OCI-LY1 (cell line): ENCODE results near the gene ZNF669.

Experiments used
- H2AFZ ChIP-seq: fragments of 200-600 bp; sonication (generic), shearing (Covaris generic); 2 replicates; pipeline ENCODE4 v1.6.0; 2014; ENCODE audit warnings: antibody characterized with exemption, mild to moderate bottlenecking, low read length
- H3F3A ChIP-seq: fragments of 200-600 bp; sonication (generic), shearing (Covaris generic); 2 replicates; pipeline ENCODE4 v1.6.0; 2014; ENCODE audit warnings: mild to moderate bottlenecking, antibody characterized with exemption, low read length, moderate library complexity; ENCODE audit not compliant: insufficient read depth
- H3K27ac ChIP-seq: fragments of 200-600 bp; sonication (generic); 2 replicates; pipeline ENCODE4 v1.5.1; 2014; ENCODE audit warnings: low read length, mixed run types, mild to moderate bottlenecking, low read depth; ENCODE audit not compliant: poor library complexity, severe bottlenecking
- H3K27me3 ChIP-seq: fragments of 200-600 bp; sonication (generic); 2 replicates; pipeline ENCODE4 v1.6.0; 2014; ENCODE audit warnings: antibody characterized with exemption, mild to moderate bottlenecking, low read length, moderate library complexity; ENCODE audit not compliant: insufficient read depth
- H3K36me3 ChIP-seq: fragments of 200-600 bp; sonication (generic); 2 replicates; pipeline ENCODE4 v1.6.1; 2014; ENCODE audit warnings: mild to moderate bottlenecking, antibody characterized with exemption, low read length, moderate library complexity, mixed read lengths; ENCODE audit not compliant: insufficient read depth
- H3K4me1 ChIP-seq: fragments of 200-600 bp; sonication (generic); 2 replicates; pipeline ENCODE4 v1.5.1; 2014; ENCODE audit warnings: mild to moderate bottlenecking, low read length, moderate library complexity; ENCODE audit not compliant: insufficient read depth, severe bottlenecking
- H3K4me2 ChIP-seq: fragments of 200-600 bp; sonication (generic), shearing (Covaris generic); 2 replicates; pipeline ENCODE4 v1.6.1; 2014; ENCODE audit warnings: low read length
- H3K4me3 ChIP-seq: fragments of 200-600 bp; sonication (generic); 2 replicates; pipeline ENCODE4 v1.5.1; 2014; ENCODE audit warnings: low read length, low read depth, mild to moderate bottlenecking, mixed read lengths; ENCODE audit not compliant: poor library complexity, severe bottlenecking
- H3K79me2 ChIP-seq: fragments of 200-600 bp; shearing (Covaris generic); 2 replicates; pipeline ENCODE4 v1.6.1; 2016; ENCODE audit warnings: mixed run types, low read length, mixed read lengths; ENCODE audit not compliant: insufficient read depth
- H3K9ac ChIP-seq: fragments of 200-600 bp; sonication (generic), shearing (Covaris generic); 2 replicates; pipeline ENCODE4 v1.6.1; 2014; ENCODE audit warnings: mild to moderate bottlenecking, low read length, mixed read lengths
- H3K9me2 ChIP-seq: fragments of 200-600 bp; sonication (generic), shearing (Covaris generic); 2 replicates; pipeline ENCODE4 v1.6.1; 2014; ENCODE audit warnings: low read depth, mild to moderate bottlenecking, low read length, mixed read lengths
- H3K9me3 ChIP-seq: fragments of 200-600 bp; shearing (Covaris generic); 2 replicates; pipeline ENCODE4 v1.6.1; 2014; ENCODE audit warnings: low read length, mixed read lengths
- H4K20me1 ChIP-seq: fragments of 200-600 bp; sonication (generic), shearing (Covaris generic); 2 replicates; pipeline ENCODE4 v1.6.0; 2016; ENCODE audit warnings: mild to moderate bottlenecking, low read length; ENCODE audit not compliant: insufficient read depth
- CTCF ChIP-seq: fragments of 200-600 bp; sonication (generic), shearing (Covaris generic); IDR thresholded peaks from 2 replicates; pipeline ENCODE4 v1.5.1; 2017; ENCODE audit warnings: mild to moderate bottlenecking, antibody characterized with exemption, low read length, moderate library complexity, mixed read lengths
- EZH2 ChIP-seq: fragments of 200-600 bp; sonication (generic), shearing (Covaris generic); IDR thresholded peaks from 2 replicates; pipeline ENCODE4 v1.8.0; 2017; ENCODE audit warnings: borderline replicate concordance, mixed run types, mild to moderate bottlenecking, antibody characterized with exemption, low read length, moderate library complexity, mixed read lengths

The ZNF669 gene

GRCh38 chr1:247070645-247071044 lies 33.5 kb downstream of the ZNF669 start:
- Histone ChIP-seq H3K27ac (no peak overlapping the region), H3K4me1 (no peaks in the 10 kb centered on the region), H3K4me2 (no peak overlapping the region), H3K27me3 (no peaks in the 10 kb centered on the region), H2AFZ (no peak overlapping the region), H3K9me3 (peaks cover 24% of the 10 kb centered on the region), H3K36me3 (peaks cover 17% of the 10 kb centered on the region), H3K79me2 (peaks cover 58% of the 10 kb centered on the region), H3K9ac (no peak overlapping the region), H4K20me1 (no peaks in the 10 kb centered on the region), H3F3A (no peaks in the 10 kb centered on the region), H3K4me3 (no peak overlapping the region), H3K9me2 (no peaks in the 10 kb centered on the region)
- TF ChIP-seq EZH2, result no peak
- no peak for TF ChIP-seq CTCF

- Histone ChIP-seq H3K27ac (no peak overlapping the region), H3K4me2 (no peak overlapping the region), H3K79me2 (peaks cover 22% of the 10 kb centered on the region), H3K9me2 (no peaks in the 10 kb centered on the region), H3K4me1 (no peaks in the 10 kb centered on the region), H2AFZ (no peak overlapping the region), H3K9ac (no peak overlapping the region), H3K27me3 (no peaks in the 10 kb centered on the region), H3F3A (no peaks in the 10 kb centered on the region), H3K36me3 (no peaks in the 10 kb centered on the region; the same call in 1 of the 2 replicates), H3K4me3 (no peak overlapping the region), H4K20me1 (no peaks in the 10 kb centered on the region), H3K9me3 (peaks cover 27% of the 10 kb centered on the region)
- TF ChIP-seq EZH2 (no peak), CTCF (no peak)
Observed at GRCh38 chr1:247064304-247064703, 39.9 kb downstream of the ZNF669 start.

GRCh38 chr1:247060771-247061170 lies 43.4 kb downstream of the ZNF669 start:
- Histone ChIP-seq H3K4me3 (no peak overlapping the region), H3K27ac (no peak overlapping the region), H3K4me2 (no peak overlapping the region), H3K79me2 (peaks cover 33% of the 10 kb centered on the region), H3K36me3 (no peaks in the 10 kb centered on the region; the same call in 1 of the 2 replicates), H3F3A (no peaks in the 10 kb centered on the region), H3K9me3 (peaks cover 48% of the 10 kb centered on the region), H3K27me3 (no peaks in the 10 kb centered on the region), H3K4me1 (no peaks in the 10 kb centered on the region), H4K20me1 (no peaks in the 10 kb centered on the region), H3K9me2 (no peaks in the 10 kb centered on the region), H3K9ac (no peak overlapping the region), H2AFZ (no peak overlapping the region)
- TF ChIP-seq EZH2, result no peak
- TF ChIP-seq CTCF, result no peak
